VCaP (cell line): ENCODE measurements around the gene WDR88.

Experiments used
- H3K27ac ChIP-seq: fragments of 450-650 bp; 2 replicates; pipeline ENCODE4 v1.5.1; 2017
- TF ChIP-seq, protein P1 (sequence below): fragments of 450-650 bp; conservative IDR thresholded peaks from 2 replicates; pipeline ENCODE4 v1.5.1; 2017; ENCODE audit warnings: mild to moderate bottlenecking, moderate library complexity

WDR88 gene

DNA sequence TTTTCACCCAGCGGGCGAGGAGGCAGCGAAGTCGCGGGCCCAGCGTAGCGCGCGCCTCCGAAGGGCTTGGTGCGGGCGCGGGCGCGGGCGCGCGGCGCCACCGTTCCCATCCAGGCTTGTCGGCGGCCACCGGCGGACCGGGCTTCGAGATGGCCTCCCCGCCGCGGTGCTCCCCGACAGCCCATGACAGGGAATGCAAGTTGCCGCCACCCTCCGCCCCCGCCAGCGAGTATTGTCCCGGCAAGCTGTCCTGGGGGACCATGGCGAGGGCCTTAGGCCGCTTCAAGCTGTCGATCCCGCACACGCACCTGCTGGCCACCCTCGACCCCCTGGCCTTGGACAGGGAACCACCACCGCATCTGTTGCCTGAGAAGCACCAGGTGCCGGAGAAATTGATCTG, at the start of gene WDR88:
Gene WDR88, plus strand, starts transcription at position 94 of the 400 bp plus-strand sequence. Its CDS starts 56 bp downstream, at position 150.
- TF ChIP-seq, protein P1, sequence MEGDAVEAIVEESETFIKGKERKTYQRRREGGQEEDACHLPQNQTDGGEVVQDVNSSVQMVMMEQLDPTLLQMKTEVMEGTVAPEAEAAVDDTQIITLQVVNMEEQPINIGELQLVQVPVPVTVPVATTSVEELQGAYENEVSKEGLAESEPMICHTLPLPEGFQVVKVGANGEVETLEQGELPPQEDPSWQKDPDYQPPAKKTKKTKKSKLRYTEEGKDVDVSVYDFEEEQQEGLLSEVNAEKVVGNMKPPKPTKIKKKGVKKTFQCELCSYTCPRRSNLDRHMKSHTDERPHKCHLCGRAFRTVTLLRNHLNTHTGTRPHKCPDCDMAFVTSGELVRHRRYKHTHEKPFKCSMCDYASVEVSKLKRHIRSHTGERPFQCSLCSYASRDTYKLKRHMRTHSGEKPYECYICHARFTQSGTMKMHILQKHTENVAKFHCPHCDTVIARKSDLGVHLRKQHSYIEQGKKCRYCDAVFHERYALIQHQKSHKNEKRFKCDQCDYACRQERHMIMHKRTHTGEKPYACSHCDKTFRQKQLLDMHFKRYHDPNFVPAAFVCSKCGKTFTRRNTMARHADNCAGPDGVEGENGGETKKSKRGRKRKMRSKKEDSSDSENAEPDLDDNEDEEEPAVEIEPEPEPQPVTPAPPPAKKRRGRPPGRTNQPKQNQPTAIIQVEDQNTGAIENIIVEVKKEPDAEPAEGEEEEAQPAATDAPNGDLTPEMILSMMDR, result no peak
- H3K27ac ChIP-seq, result peak within 1 kb of the TSS; percentile 15; the same call in 1 of the 2 replicates

- no peak overlapping the region for H3K27ac ChIP-seq
These were observed 46.3 kb upstream of the WDR88 start for GRCh38 chr19:33085570-33086128.

GRCh38 chr19:33086955-33087354, 45.0 kb upstream of the WDR88 start:
- TF ChIP-seq, protein P1, result no peak
- no peak overlapping the region for H3K27ac ChIP-seq

More at GRCh38 chr19:33085570-33086128, 46.3 kb upstream of the WDR88 start:
- TF ChIP-seq, protein P1, result no peak

DNA sequence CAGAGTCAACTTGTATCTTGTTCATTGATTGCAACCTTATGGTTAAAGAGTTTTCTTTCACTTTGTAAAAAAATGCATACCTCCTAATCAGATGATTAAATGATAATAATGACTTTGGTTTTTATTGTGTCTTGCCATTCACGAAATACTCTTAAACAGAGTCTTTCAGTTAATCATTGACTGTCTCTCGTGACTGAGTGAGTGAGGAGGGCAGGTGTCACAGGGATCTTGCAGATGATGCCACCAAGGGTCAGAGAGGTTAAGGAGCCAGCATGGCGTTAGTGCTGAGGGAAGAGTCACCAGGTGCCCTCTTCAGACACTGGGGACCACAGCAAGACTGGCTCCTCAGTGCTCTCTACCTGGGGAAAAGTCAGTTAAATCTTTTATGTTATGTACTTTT, 42.9 kb upstream of the WDR88 start:
- TF ChIP-seq, protein P1, result no peak
- H3K27ac ChIP-seq, result no peak overlapping the region

DNA sequence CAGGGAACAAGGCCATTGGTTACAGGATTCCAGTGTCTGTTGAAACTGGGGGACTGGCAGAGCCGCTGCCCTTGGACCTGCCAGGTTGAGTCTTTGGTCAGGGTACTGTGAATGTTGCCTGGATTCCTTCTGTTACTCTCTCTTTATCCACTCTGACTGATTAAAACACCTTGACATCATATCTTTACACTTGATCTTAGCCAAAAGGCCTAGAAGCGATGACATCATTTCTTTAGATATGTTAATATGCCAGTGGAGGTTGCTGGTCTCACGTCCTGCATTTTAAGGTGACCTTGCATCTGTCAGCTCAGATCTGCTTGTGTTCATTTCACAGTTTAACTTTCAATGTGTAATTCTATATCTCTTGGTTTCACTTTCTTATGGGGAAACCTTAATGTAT, 41.7 kb upstream of the WDR88 start:
- H3K27ac ChIP-seq, result peak overlapping the region; percentile 5
- TF ChIP-seq, protein P1, result no peak

GRCh38 chr19:33093420-33094210, 38.3 kb upstream of the WDR88 start:
- TF ChIP-seq, protein P1, result no peak

DNA sequence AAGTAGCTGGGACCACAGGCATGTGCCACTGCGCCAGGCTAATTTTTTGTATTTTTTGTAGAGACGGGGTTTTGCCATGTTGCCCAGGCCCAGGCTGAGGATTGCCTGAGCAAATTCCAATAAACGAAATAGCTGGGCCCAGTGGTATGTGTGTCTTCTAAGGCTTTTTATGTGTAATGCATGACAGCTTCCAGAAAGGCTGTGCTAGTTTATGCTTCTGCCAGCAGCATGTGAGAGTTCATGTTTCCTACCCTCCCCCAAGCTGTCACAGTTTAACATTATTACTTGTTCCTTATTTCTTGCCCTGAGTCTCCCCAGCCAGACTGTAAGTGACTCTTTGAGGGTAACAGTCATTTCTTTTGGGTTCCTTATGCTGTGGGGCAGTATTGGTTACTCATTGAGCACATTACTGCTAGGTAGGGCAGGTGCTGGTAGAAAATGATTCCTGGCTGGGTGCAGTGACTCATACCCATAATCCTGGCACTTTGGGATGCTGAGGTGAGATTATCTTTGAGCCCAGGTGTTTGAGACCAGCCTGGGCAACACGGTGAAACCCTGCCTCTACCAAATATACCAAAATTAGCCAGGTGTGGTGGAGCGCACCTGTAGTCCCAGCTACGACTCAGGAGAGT, 37.4 kb upstream of the WDR88 start:
- H3K27ac ChIP-seq, result no peak overlapping the region
- TF ChIP-seq, protein P1, result no peak

More at GRCh38 chr19:33093420-33094210, 38.3 kb upstream of the WDR88 start:
- H3K27ac ChIP-seq, result no peak overlapping the region
